Dermis blood vessel endothelial cell (primary cell): ENCODE data around the gene LDAF1. TPM values are rescaled to one million over a fixed set of nuclear protein-coding genes. Genes with fewer than 3 reads are reported as not detected.

Source experiments
- DNase-seq: peaks from one replicate; pipeline ENCODE4 v3.0.0; 2010
- total RNA-seq: library from RNA; depleted of rRNA; stranded (reverse); fragments of >200 nt; gene quantifications from 2 replicates; pipeline ENCODE4 v1.2.3, GENCODE V29; 2014

The LDAF1 gene
- total RNA-seq, 1 donor from 2014 or later: 49.7 TPM

GRCh38 chr16:21197112-21197511 is 38.6 kb downstream of the LDAF1 start:
- DNase-seq: no peak

- no peak for DNase-seq
These were observed 39.1 kb downstream of the LDAF1 start for GRCh38 chr16:21197621-21198020.

GRCh38 chr16:21199607-21200218 is 41.2 kb downstream of the LDAF1 start:
- DNase-seq: no peak

- no peak for DNase-seq
These were observed 44.8 kb downstream of the LDAF1 start for GRCh38 chr16:21203155-21203797.

- DNase-seq: no peak
These were observed 46.8 kb downstream of the LDAF1 start for GRCh38 chr16:21205303-21205702.

GRCh38 chr16:21206550-21206949 is 48.1 kb downstream of the LDAF1 start:
- no peak for DNase-seq

GRCh38 chr16:21208446-21209230 is 50.2 kb downstream of the LDAF1 start:
- DNase-seq: no peak

- no peak for DNase-seq
These were observed 53.0 kb downstream of the LDAF1 start, which contains the start of gene ZP2 for GRCh38 chr16:21211486-21211885. ZP2 (minus strand) TSS chr16:21211574; CDS start chr16:21211547, 27 bp downstream.

- DNase-seq: no peak
These were observed 55.6 kb downstream of the LDAF1 start for GRCh38 chr16:21214086-21214485.

- DNase-seq: no peak
These were observed 58.6 kb downstream of the LDAF1 start for GRCh38 chr16:21217121-21217520.

GRCh38 chr16:21218153-21218552 is 59.7 kb downstream of the LDAF1 start:
- no peak for DNase-seq

GRCh38 chr16:21219551-21219950 is 61.1 kb downstream of the LDAF1 start:
- no peak for DNase-seq

- no peak for DNase-seq
These were observed 64.2 kb downstream of the LDAF1 start for GRCh38 chr16:21222495-21223337.

- DNase-seq: no peak
These were observed 65.3 kb downstream of the LDAF1 start for GRCh38 chr16:21223787-21224186.

- DNase-seq: no peak
These were observed 66.3 kb downstream of the LDAF1 start for GRCh38 chr16:21224800-21225199.

GRCh38 chr16:21226749-21227148 is 68.3 kb downstream of the LDAF1 start:
- no peak for DNase-seq

- DNase-seq: no peak
These were observed 69.4 kb downstream of the LDAF1 start for GRCh38 chr16:21227866-21228265.

GRCh38 chr16:21228361-21228872 is 69.9 kb downstream of the LDAF1 start:
- no peak for DNase-seq
